Measurements from ENCODE around the gene UNG. TPM values are rescaled to one million over a fixed set of nuclear protein-coding genes. Genes with fewer than 3 reads are reported as not detected.

The UNG gene
- total and polyA plus RNA-seq, 2 of the 8 experiments (the other 6 are each of a cell fraction or from before 2014, with no cell fraction given) = 71.6 to 163 TPM

DNA sequence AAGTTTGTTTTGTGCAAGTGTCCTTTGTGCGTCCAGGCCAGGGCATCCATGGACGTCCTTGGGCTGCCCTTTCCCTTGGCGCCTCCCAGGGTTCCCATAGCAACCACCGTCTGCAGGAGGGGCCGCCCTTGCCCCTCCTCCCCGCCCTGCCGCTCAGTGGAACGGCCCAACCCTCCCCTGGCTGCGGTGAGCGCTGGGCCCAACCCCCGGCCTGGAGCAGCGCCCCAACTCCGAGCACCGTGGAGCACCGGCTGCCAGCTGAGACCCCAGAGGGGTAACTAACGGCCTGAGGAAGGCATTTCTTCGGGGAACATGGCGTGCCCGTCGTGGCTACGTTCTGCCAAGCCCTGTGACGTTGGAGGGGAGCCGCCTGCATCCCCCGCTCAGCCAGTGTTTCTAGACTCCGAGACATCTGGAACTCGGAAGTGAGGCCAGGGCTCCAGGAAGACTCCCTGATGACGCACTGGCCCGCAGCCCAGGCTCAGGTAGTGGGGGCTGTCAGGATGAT, 13.6 kb downstream of the UNG start:
- H3K9me3 ChIP-seq (ENCODE audit: insufficient read depth in 2 of 2, low read depth in 1 of 2, low read length in 1 of 2) = no peaks in the 10 kb centered on the region
- WGBS, 2 experiments (ENCODE audit: extremely low coverage in 1 of 2, insufficient coverage in 1 of 2, insufficient read length in 1 of 2, insufficient replicate concordance in 2 of 2, low coverage in 1 of 2, low lambda C conversion rate in 2 of 2, missing lambda C conversion rate in 1 of 2) = 17% methylated on average over 25 of the region's 28 CpGs; no CpG with 5 or more reads in 1 of the 2 experiments
- H3K4me3 ChIP-seq (ENCODE audit: extremely low read depth in 1 of 4, insufficient read depth in 2 of 4, low read depth in 3 of 4, low read length in 4 of 4) = peak overlapping the region; percentile 12 to 58 (median 44)
- H2AK5ac ChIP-seq (ENCODE audit: low read depth, low read length) = no peak overlapping the region
- peak overlapping the region; percentile 62 for H3K4ac ChIP-seq (replicated peaks; ENCODE audit: insufficient read length, low read depth, low read length)
- DNase-seq (ENCODE audit: low read depth in 1 of 2, low spot score in 2 of 2) (peak; percentile 62 to 87), FAIRE-seq (no peak)
- H3K27ac ChIP-seq (ENCODE audit: low read depth, low read length) = 0 out of 2 replicates have a peak overlapping the region, but pooled peaks have one; percentile 54
- H3K4me1 ChIP-seq (replicated peaks in 1 of 4; ENCODE audit: control insufficient read depth in 3 of 4, insufficient read depth in 4 of 4, low read length in 3 of 4) = peaks cover 2 to 9% (median 4%) of the 10 kb centered on the region in 4 experiments; a peak in 5 of 7 replicates
- no peaks in the 10 kb centered on the region for H3K79me2 ChIP-seq (ENCODE audit: control insufficient read depth in 1 of 2, insufficient read depth in 2 of 2, low read length in 2 of 2)
- peak overlapping the region; percentile 70; the same call in 1 of the 2 replicates for H2AFZ ChIP-seq (ENCODE audit: low read length)
- peak overlapping the region in 2 of 4 experiments; percentile 28 to 34; a peak in 3 of 7 replicates for H3K9ac ChIP-seq (replicated peaks in 1 of 4; ENCODE audit: extremely low read depth in 1 of 4, low read depth in 3 of 4, low read length in 3 of 4)
- no peak overlapping the region for H2BK15ac ChIP-seq (ENCODE audit: low read length)
- no peak overlapping the region for H3K23ac ChIP-seq (ENCODE audit: insufficient read length)
- H3K79me1 ChIP-seq (ENCODE audit: low read depth, low read length) = no peaks in the 10 kb centered on the region
- peak overlapping the region; percentile 49 to 73 for H3K4me2 ChIP-seq (ENCODE audit: insufficient read depth in 1 of 2, low read depth in 2 of 2, low read length in 2 of 2)
- no peaks in the 10 kb centered on the region for H4K20me1 ChIP-seq (replicated peaks in 1 of 2; ENCODE audit: control insufficient read depth in 1 of 2, insufficient read depth in 2 of 2, low read length in 2 of 2)
- 0 out of 2 replicates have a peak overlapping the region, but pooled peaks have one; percentile 35 for H2BK5ac ChIP-seq (ENCODE audit: low read depth, low read length)
- H2BK120ac ChIP-seq (replicated peaks; ENCODE audit: low read depth, low read length) = no peak overlapping the region
- H3K14ac ChIP-seq (ENCODE audit: insufficient read length) = no peak overlapping the region
- H2BK20ac ChIP-seq (ENCODE audit: low read length) = no peak overlapping the region
- H4K91ac ChIP-seq (replicated peaks; ENCODE audit: insufficient read length, low read length) = no peak overlapping the region
- H3K27me3 ChIP-seq (replicated peaks in 1 of 4; ENCODE audit: control insufficient read depth in 3 of 4, extremely low read depth in 1 of 4, insufficient read depth in 3 of 4, low read length in 3 of 4) = no peaks in the 10 kb centered on the region; a peak in 1 of 7 replicates
- peak overlapping the region; percentile 48 for H3K56ac ChIP-seq (replicated peaks; ENCODE audit: insufficient read length, low read depth, low read length)
- no peaks in the 10 kb centered on the region for H3K23me2 ChIP-seq (ENCODE audit: low read depth, low read length)
- H2BK12ac ChIP-seq (ENCODE audit: low read depth, low read length) = no peak overlapping the region
- H4K5ac ChIP-seq (ENCODE audit: insufficient read length, low read depth, low read length) = peak overlapping the region; percentile 90
- CTCF ChIA-PET (ENCODE audit: partially characterized antibody) = interaction anchor here (1.2 to 3.0 kb wide), 5 partner anchors 11 to 274 kb away, joined by 3 to 29 read pairs (median 5); no protein-coding TSS in a partner anchor
- no peak overlapping the region for H3K18ac ChIP-seq (ENCODE audit: extremely low read depth, low read length)
- H4K8ac ChIP-seq (ENCODE audit: extremely low read depth, insufficient read depth, low read length) = peak overlapping the region; percentile 82
- POLR2A ChIA-PET (ENCODE audit: partially characterized antibody) = interaction anchor here (0.7 to 6.1 kb wide), 7 partner anchors 9 to 137 kb away, joined by 3 to 34 read pairs (median 5); partner anchors contain the start of gene UNG
- H3K36me3 ChIP-seq (ENCODE audit: control insufficient read depth in 2 of 4, insufficient read depth in 4 of 4, low read length in 3 of 4) = peaks cover 10 to 37% (median 22%) of the 10 kb centered on the region in 4 experiments
- TF ChIP-seq NANOG (IDR thresholded peaks at IDR 0.05; ENCODE audit: insufficient read depth, low read depth, low read length, poor library complexity, severe bottlenecking) (no peak), TEAD4 (IDR thresholded peaks at IDR 0.05; ENCODE audit: low read depth, low read length) (no peak), TCF12 (IDR thresholded peaks at IDR 0.05; ENCODE audit: low read depth, low read length) (no peak), KDM5A (IDR thresholded peaks at IDR 0.05; ENCODE audit: low read length) (no peak), GABPA (IDR thresholded peaks at IDR 0.05; ENCODE audit: borderline replicate concordance, insufficient read depth, low read length) (no peak), SP2 (IDR thresholded peaks at IDR 0.05; ENCODE audit: low read length) (no peak), CHD2 (IDR thresholded peaks at IDR 0.05; ENCODE audit: low read length) (0 out of 2 replicates have a peak, but pooled peaks have one; percentile 27), SIN3A (conservative IDR thresholded peaks at IDR 0.05 in 1 of 2, IDR thresholded peaks at IDR 0.05 in 1 of 2; ENCODE audit: low read depth in 1 of 2, low read length in 2 of 2) (peak in 1 of 2 experiments; percentile 65; a peak in 1 of 4 replicates), TBP (IDR thresholded peaks at IDR 0.05; ENCODE audit: low read depth, low read length) (no peak), ASH2L (IDR thresholded peaks at IDR 0.05; ENCODE audit: low read length) (no peak), SUZ12 (IDR thresholded peaks at IDR 0.05; ENCODE audit: low read length) (no peak)
